ENCODE results near the gene SLC30A1. TPM values are rescaled to one million over a fixed set of nuclear protein-coding genes. Genes with fewer than 3 reads are reported as not detected.

Gene SLC30A1
- total RNA-seq, 1 donor from 2014 or later, result 19.2 TPM

- Histone ChIP-seq H3K36me3 (no peaks in the 10 kb centered on the region), H3K27me3 (no peaks in the 10 kb centered on the region), H3K27ac (no peak overlapping the region), H3K4me3 (no peak overlapping the region), H3K4me1 (no peaks in the 10 kb centered on the region), H3K9me3 (no peaks in the 10 kb centered on the region)
- no peak for TF ChIP-seq CTCF (IDR thresholded peaks at IDR 0.05)
- TF ChIP-seq POLR2AphosphoS5 (IDR thresholded peaks at IDR 0.05; ENCODE audit: insufficient read depth in 1 of 2, low read depth in 1 of 2), result no peak
- TF ChIP-seq POLR2A (IDR thresholded peaks at IDR 0.05), result no peak
- intact Hi-C loops (cut with DNase I), result no loop called here
- no peak for DNase-seq (ENCODE audit: extremely low spot score in 2 of 2)
Observed at GRCh38 chr1:211601159-211601558, 22.2 kb upstream of the SLC30A1 start.

GRCh38 chr1:211599250-211599649 lies 20.3 kb upstream of the SLC30A1 start:
- H3K27me3 ChIP-seq, result no peaks in the 10 kb centered on the region
- TF ChIP-seq CTCF (IDR thresholded peaks at IDR 0.05) (no peak), POLR2AphosphoS5 (IDR thresholded peaks at IDR 0.05; ENCODE audit: insufficient read depth in 1 of 2, low read depth in 1 of 2) (no peak), POLR2A (IDR thresholded peaks at IDR 0.05) (no peak)
- intact Hi-C loops (cut with DNase I), result no loop called here
- no peaks in the 10 kb centered on the region for H3K9me3 ChIP-seq
- H3K36me3 ChIP-seq, result no peaks in the 10 kb centered on the region
- no peaks in the 10 kb centered on the region for H3K4me1 ChIP-seq
- DNase-seq (ENCODE audit: extremely low spot score in 2 of 2), result no peak
- no peak overlapping the region for H3K27ac ChIP-seq
- no peak overlapping the region for H3K4me3 ChIP-seq

- TF ChIP-seq CTCF (IDR thresholded peaks at IDR 0.05), result no peak
- no peak for TF ChIP-seq POLR2AphosphoS5 (IDR thresholded peaks at IDR 0.05; ENCODE audit: insufficient read depth in 1 of 2, low read depth in 1 of 2)
- no peak for TF ChIP-seq POLR2A (IDR thresholded peaks at IDR 0.05)
- DNase-seq (ENCODE audit: extremely low spot score in 2 of 2), result no peak
- no peaks in the 10 kb centered on the region for H3K4me1 ChIP-seq
- H3K9me3 ChIP-seq, result no peaks in the 10 kb centered on the region
- H3K27ac ChIP-seq, result no peak overlapping the region
- no peaks in the 10 kb centered on the region for H3K27me3 ChIP-seq
- H3K4me3 ChIP-seq, result no peak overlapping the region
- intact Hi-C loops (cut with DNase I), result no loop called here
- no peaks in the 10 kb centered on the region for H3K36me3 ChIP-seq
Observed at GRCh38 chr1:211598514-211598913, 19.6 kb upstream of the SLC30A1 start.

GRCh38 chr1:211596418-211597181 lies 17.6 kb upstream of the SLC30A1 start:
- peaks cover 10% of the 10 kb centered on the region for H3K4me1 ChIP-seq
- H3K36me3 ChIP-seq, result no peaks in the 10 kb centered on the region
- no peaks in the 10 kb centered on the region for H3K9me3 ChIP-seq
- TF ChIP-seq CTCF (IDR thresholded peaks at IDR 0.05) (no peak), POLR2A (IDR thresholded peaks at IDR 0.05) (no peak), POLR2AphosphoS5 (IDR thresholded peaks at IDR 0.05; ENCODE audit: insufficient read depth in 1 of 2, low read depth in 1 of 2) (no peak)
- no peak for DNase-seq (ENCODE audit: extremely low spot score in 2 of 2)
- H3K4me3 ChIP-seq, result no peak overlapping the region
- intact Hi-C loops (cut with DNase I), result no loop called here
- H3K27me3 ChIP-seq, result no peaks in the 10 kb centered on the region
- no peak overlapping the region for H3K27ac ChIP-seq

- TF ChIP-seq POLR2A (IDR thresholded peaks at IDR 0.05), result no peak
- no peak for TF ChIP-seq CTCF (IDR thresholded peaks at IDR 0.05)
- TF ChIP-seq POLR2AphosphoS5 (IDR thresholded peaks at IDR 0.05; ENCODE audit: insufficient read depth in 1 of 2, low read depth in 1 of 2), result no peak
- no peak for DNase-seq (ENCODE audit: extremely low spot score in 2 of 2)
- H3K4me1 ChIP-seq, result peaks cover 10% of the 10 kb centered on the region
- H3K27me3 ChIP-seq, result no peaks in the 10 kb centered on the region
- no peak overlapping the region for H3K4me3 ChIP-seq
- H3K9me3 ChIP-seq, result no peaks in the 10 kb centered on the region
- no peaks in the 10 kb centered on the region for H3K36me3 ChIP-seq
- intact Hi-C loops (cut with DNase I), result no loop called here
- H3K27ac ChIP-seq, result no peak overlapping the region
Observed at GRCh38 chr1:211595419-211595818, 16.5 kb upstream of the SLC30A1 start.
